HepG2 (cell line): ENCODE results near the gene PSMD5. TPM values are rescaled to one million over a fixed set of nuclear protein-coding genes. Genes with fewer than 3 reads are reported as not detected.

Experiments
- CBX1 ChIP-seq: IDR thresholded peaks from one replicate; pipeline ENCODE4 v1.6.1; 2016; ENCODE audit warnings: antibody characterized with exemption, low read depth
- HDAC6 ChIP-seq: fragments of 200-600 bp; sonication (generic); IDR thresholded peaks from 2 replicates; pipeline ENCODE4 v1.7.0; 2017; ENCODE audit warnings: mild to moderate bottlenecking, antibody characterized with exemption, low read length, low read depth
- HIC2 ChIP-seq: sonication (generic); formaldehyde crosslinking; IDR thresholded peaks from 2 replicates; pipeline ENCODE4 v1.9.0; 2022; ENCODE audit warnings: low read depth, missing genetic modification reagents
- MAF1 ChIP-seq: sonication (generic); formaldehyde crosslinking; IDR thresholded peaks from 2 replicates; pipeline ENCODE4 v1.5.0; 2020; ENCODE audit warnings: missing genetic modification reagents, borderline replicate concordance
- MLLT10 ChIP-seq: sonication (generic); formaldehyde crosslinking; IDR thresholded peaks from 2 replicates; pipeline ENCODE4 v1.4.0; 2020; ENCODE audit warnings: missing genetic modification reagents
- PAX8 ChIP-seq: sonication (generic); formaldehyde crosslinking; IDR thresholded peaks from 2 replicates; pipeline ENCODE4 v1.8.0; 2022; ENCODE audit warnings: mild to moderate bottlenecking, missing genetic modification reagents, borderline replicate concordance
- PRDM4 ChIP-seq: sonication (generic); formaldehyde crosslinking; IDR thresholded peaks from 2 replicates; pipeline ENCODE4 v1.9.0; 2021; ENCODE audit warnings: missing genetic modification reagents, borderline replicate concordance
- SMAD1 ChIP-seq: sonication (generic); formaldehyde crosslinking; IDR thresholded peaks from 2 replicates; pipeline ENCODE4 v1.4.0; 2020; ENCODE audit warnings: missing genetic modification reagents, low read depth, mild to moderate bottlenecking, borderline replicate concordance
- THRA ChIP-seq: sonication (generic); formaldehyde crosslinking; IDR thresholded peaks from 2 replicates; pipeline ENCODE4 v1.4.0; 2020; ENCODE audit warnings: missing genetic modification reagents, borderline replicate concordance
- WIZ ChIP-seq: sonication (generic); formaldehyde crosslinking; IDR thresholded peaks from 2 replicates; pipeline ENCODE4 v1.5.1; 2020; ENCODE audit warnings: mild to moderate bottlenecking, missing genetic modification reagents
- ZBTB7A ChIP-seq: sonication (generic); formaldehyde crosslinking; IDR thresholded peaks from 2 replicates; pipeline ENCODE4 v1.8.0; 2022; ENCODE audit warnings: mild to moderate bottlenecking, missing genetic modification reagents
- ZFP37 ChIP-seq: sonication (generic); formaldehyde crosslinking; IDR thresholded peaks from 2 replicates; pipeline ENCODE4 v1.4.0; 2020; ENCODE audit warnings: missing genetic modification reagents, borderline replicate concordance
- ZHX2 ChIP-seq, 2 experiments: sonication (generic) in 1 of 2; formaldehyde crosslinking in 1 of 2; IDR thresholded peaks; 2 replicates each; pipeline versions ENCODE4 v1.6.1 to v1.9.0; 2014 to 2022; ENCODE audit warnings: antibody characterized with exemption in 1 of 2, borderline replicate concordance in 1 of 2, inconsistent platforms in 1 of 2, low read depth in 1 of 2, missing genetic modification reagents in 1 of 2
- ZNF274 ChIP-seq: sonication (generic); formaldehyde crosslinking; IDR thresholded peaks from 2 replicates; pipeline ENCODE4 v1.5.1; 2020; ENCODE audit warnings: mild to moderate bottlenecking, missing genetic modification reagents
- ZNF7 ChIP-seq: IDR thresholded peaks from 2 replicates; pipeline ENCODE4 v1.6.1; 2016; ENCODE audit warnings: missing biosample characterization, missing genetic modification reagents
- ZNF709 ChIP-seq: sonication (generic); formaldehyde crosslinking; IDR thresholded peaks from 2 replicates; pipeline ENCODE4 v1.5.0; 2020; ENCODE audit warnings: mild to moderate bottlenecking, missing genetic modification reagents
- ZNF747 ChIP-seq: sonication (generic); formaldehyde crosslinking; IDR thresholded peaks from 2 replicates; pipeline ENCODE4 v1.8.1; 2023; ENCODE audit warnings: missing genetic modification reagents, mild to moderate bottlenecking, borderline replicate concordance
- ZNF761 ChIP-seq: sonication (generic); formaldehyde crosslinking; conservative IDR thresholded peaks from 2 replicates; pipeline ENCODE4 v1.4.0; 2020; ENCODE audit warnings: mild to moderate bottlenecking, missing genetic modification reagents
- ZNF788 ChIP-seq: sonication (generic); formaldehyde crosslinking; IDR thresholded peaks from 2 replicates; pipeline ENCODE4 v1.5.0; 2020; ENCODE audit warnings: mild to moderate bottlenecking, missing genetic modification reagents, borderline replicate concordance
- polyA plus RNA-seq, 8 experiments: library from polyadenylated mRNA; depleted of rRNA in 3 of 8; stranded (reverse) in 7 of 8; unstranded in 1 of 8; fragments of >200 nt; fragmentation: Illumina TruSeq in 4 of 8; extraction: Trizol in 4 of 8; gene quantifications; 2 replicates each; pipeline versions ENCODE4 v1.2.1 to v1.2.3, GENCODE V29; 2011 to 2016; ENCODE audit warnings: low read depth in 4 of 8, missing spikeins in 1 of 8, mixed read lengths in 1 of 8; ENCODE audit not compliant: insufficient read depth in 1 of 8
- total RNA-seq, 5 experiments: library from RNA; depleted of rRNA; stranded (reverse); fragments of >200 nt; fragmentation: Illumina TruSeq; extraction: Trizol; gene quantifications; 2 replicates each; pipeline ENCODE4 v1.2.3, GENCODE V29; 2016; ENCODE audit warnings: low read depth in 1 of 5

Gene PSMD5
- total and polyA plus RNA-seq, 2 of the 13 experiments (the other 11 are each of a cell fraction or from before 2014, with no cell fraction given), result 12.7 to 18.1 TPM

- no peak for TF ChIP-seq ZHX2 (IDR thresholded peaks at IDR 0.05; ENCODE audit: low read depth)
- no peak for TF ChIP-seq ZHX2 (CRISPR knock-in tag; IDR thresholded peaks at IDR 0.05; ENCODE audit: borderline replicate concordance)
- TF ChIP-seq PRDM4 (CRISPR knock-in tag), result no peak
- TF ChIP-seq HIC2 (CRISPR knock-in tag), result no peak
- no peak for TF ChIP-seq ZFP37 (CRISPR knock-in tag)
- no peak for TF ChIP-seq ZNF747
- no peak for TF ChIP-seq MLLT10 (CRISPR knock-in tag)
- no peak for TF ChIP-seq PAX8 (CRISPR knock-in tag)
- TF ChIP-seq MAF1 (CRISPR knock-in tag), result no peak
- TF ChIP-seq ZBTB7A (CRISPR knock-in tag), result no peak
- no peak for TF ChIP-seq ZNF761 (CRISPR knock-in tag)
- no peak for TF ChIP-seq ZNF709 (CRISPR knock-in tag)
- TF ChIP-seq HDAC6, result no peak
- peak; percentile 85 for TF ChIP-seq THRA
- TF ChIP-seq WIZ (CRISPR knock-in tag), result no peak
- no peak for TF ChIP-seq SMAD1
- TF ChIP-seq CBX1, result no peak
- no peak for TF ChIP-seq ZNF7
- TF ChIP-seq ZNF274 (CRISPR knock-in tag), result no peak
- TF ChIP-seq ZNF788, result no peak
Measured at GRCh38 chr9:120778758-120779157, 64.0 kb downstream of the PSMD5 start (continued).
